Transverse colon (tissue), 4 donors: ENCODE results near the gene SNX12.

Experiments
- CTCF ChIP-seq, 5 experiments: fragments of 200-600 bp in 3 of 5; fragments of 450-650 bp in 2 of 5; sonication (generic) in 3 of 5; IDR thresholded peaks; 1 replicate in 2 of 5; 2 replicates in 3 of 5; pipeline ENCODE4 v1.5.1; 2016 to 2017; ENCODE audit warnings: antibody characterized with exemption in 5 of 5, inconsistent platforms in 3 of 5, mild to moderate bottlenecking in 2 of 5, moderate library complexity in 1 of 5
- POLR2AphosphoS5 ChIP-seq, 3 donors: sonication (generic); formaldehyde crosslinking; IDR thresholded peaks; one replicate each; pipeline ENCODE4 v1.6.1; 2016; ENCODE audit warnings: antibody characterized with exemption in 3 of 3

GRCh38 chrX:71068044-71068918, at the start of gene SNX12:
- peak in 2 of 5 experiments; percentile 54 to 79 for TF ChIP-seq CTCF (IDR thresholded peaks at IDR 0.05)
- TF ChIP-seq POLR2AphosphoS5 (IDR thresholded peaks at IDR 0.05): peak in 2 of 3 donors; percentile 54 to 68
